EH (cell line): ENCODE measurements around the gene DHX38.
"Not testable (repeated sequence)": the region's sequence is repeated elsewhere in the genome, so short reads cannot be mapped to it uniquely, and the experiment has no call there.

Source experiments
- DNase-seq: peaks from one replicate; pipeline ENCODE4 v3.0.0-alpha.2; 2015; ENCODE audit warnings: low read depth

DHX38 gene

GRCh38 chr16:72093448-72094265, at the start of gene DHX38, which contains the start of gene TXNL4B:
Gene DHX38, plus strand, starts transcription at chr16:72093847. Its CDS starts 2,311 bp downstream, at chr16:72096158.
Gene TXNL4B, minus strand, starts transcription at chr16:72093620. Its CDS starts 2,871 bp downstream, at chr16:72090749.
- DNase-seq: peak; percentile 99

GRCh38 chr16:72044296-72044695, 49.4 kb upstream of the DHX38 start:
- no peak for DNase-seq

- no peak for DNase-seq
Measured at GRCh38 chr16:72044825-72045359, 48.8 kb upstream of the DHX38 start.

- DNase-seq: no peak
Measured at GRCh38 chr16:72049110-72049509, 44.5 kb upstream of the DHX38 start.

- DNase-seq: peak; percentile 4
Measured at GRCh38 chr16:72050769-72051464, 42.7 kb upstream of the DHX38 start.

- no peak for DNase-seq
Measured at GRCh38 chr16:72051818-72052217, 41.8 kb upstream of the DHX38 start.

- DNase-seq: not testable (repeated sequence)
Measured at GRCh38 chr16:72054254-72054847, 39.3 kb upstream of the DHX38 start, which contains the start of gene HP. Gene HP, plus strand, starts transcription at chr16:72054505. Its CDS starts 148 bp downstream, at chr16:72054653.

GRCh38 chr16:72055911-72056310, 37.7 kb upstream of the DHX38 start:
- no peak for DNase-seq

- not testable (repeated sequence) for DNase-seq
Measured at GRCh38 chr16:72057313-72057712, 36.3 kb upstream of the DHX38 start.

- not testable (repeated sequence) for DNase-seq
Measured at GRCh38 chr16:72059060-72059459, 34.6 kb upstream of the DHX38 start.

GRCh38 chr16:72060405-72060804, 33.2 kb upstream of the DHX38 start:
- no peak for DNase-seq

- DNase-seq: no peak
Measured at GRCh38 chr16:72061564-72061963, 32.1 kb upstream of the DHX38 start.

- DNase-seq: no peak
Measured at GRCh38 chr16:72064361-72064894, 29.2 kb upstream of the DHX38 start.

- DNase-seq: peak; percentile 46
Measured at GRCh38 chr16:72066747-72067146, 26.9 kb upstream of the DHX38 start.

- DNase-seq: no peak
Measured at GRCh38 chr16:72068930-72069329, 24.7 kb upstream of the DHX38 start.

- peak; percentile 31 for DNase-seq
Measured at GRCh38 chr16:72072514-72073342, 20.9 kb upstream of the DHX38 start.

GRCh38 chr16:72073560-72074230, 20.0 kb upstream of the DHX38 start:
- no peak for DNase-seq

GRCh38 chr16:72075067-72075466, 18.6 kb upstream of the DHX38 start:
- not testable (repeated sequence) for DNase-seq

- DNase-seq: not testable (repeated sequence)
Measured at GRCh38 chr16:72076991-72077706, 16.5 kb upstream of the DHX38 start.
